Measurements from ENCODE around the gene JAG1.

Gene JAG1

DNA sequence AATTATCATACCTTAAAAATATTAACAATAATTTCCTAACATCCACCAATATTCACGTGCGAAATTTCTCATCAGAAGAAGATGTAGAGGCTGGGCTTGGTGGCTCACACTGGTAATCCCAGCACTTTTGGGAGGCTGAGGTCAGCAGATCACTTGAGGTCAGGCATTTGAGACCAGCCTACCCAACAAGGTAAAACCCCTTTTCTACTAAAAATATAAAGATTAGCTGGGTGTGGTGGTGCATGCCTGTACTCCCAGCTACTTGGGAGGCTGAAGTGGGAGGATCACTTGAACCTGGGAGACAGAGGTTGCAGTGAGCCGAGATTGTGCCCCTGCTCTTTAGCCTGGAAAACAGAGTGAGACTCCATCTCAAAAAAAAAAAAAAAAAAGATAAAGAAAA is 36.1 kb upstream of the JAG1 start:
- no peak for DNase-seq (ENCODE audit: low read depth)
- no peak overlapping the region for H3K4me3 ChIP-seq (ENCODE audit: control insufficient read depth, low read depth, low read length)
- TF ChIP-seq CTCF (conservative IDR thresholded peaks at IDR 0.05; ENCODE audit: control insufficient read depth, insufficient read depth, low read depth, low read length) = no peak

- no peak for TF ChIP-seq CTCF (conservative IDR thresholded peaks at IDR 0.05; ENCODE audit: control insufficient read depth, insufficient read depth, low read depth, low read length)
- no peak overlapping the region for H3K4me3 ChIP-seq (ENCODE audit: control insufficient read depth, low read depth, low read length)
- DNase-seq (ENCODE audit: low read depth) = peak; percentile 63
Measured at GRCh38 chr20:10708351-10709185, 34.8 kb upstream of the JAG1 start.

GRCh38 chr20:10707791-10708190 is 34.0 kb upstream of the JAG1 start:
- TF ChIP-seq CTCF (conservative IDR thresholded peaks at IDR 0.05; ENCODE audit: control insufficient read depth, insufficient read depth, low read depth, low read length) = no peak
- no peak overlapping the region for H3K4me3 ChIP-seq (ENCODE audit: control insufficient read depth, low read depth, low read length)
- DNase-seq (ENCODE audit: low read depth) = no peak

DNA sequence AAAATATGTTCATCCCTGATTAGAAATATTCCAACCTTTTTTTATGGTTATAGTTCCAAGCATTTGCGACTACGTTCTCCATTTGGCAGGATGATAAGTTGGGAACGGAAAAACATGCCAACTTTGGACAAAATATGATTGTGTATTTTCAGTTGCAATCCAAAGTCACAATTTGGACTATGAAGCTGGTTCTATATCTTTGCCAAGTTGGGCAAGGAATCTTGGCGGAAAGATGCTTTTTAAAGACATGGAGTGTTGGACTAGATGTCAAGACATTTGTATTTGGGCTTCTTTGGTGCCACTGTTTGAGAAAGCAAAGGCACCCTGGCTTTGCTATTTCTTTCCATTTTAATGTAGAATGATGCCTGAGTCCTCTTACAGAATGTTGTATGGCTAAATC is 33.3 kb upstream of the JAG1 start:
- no peak for TF ChIP-seq CTCF (conservative IDR thresholded peaks at IDR 0.05; ENCODE audit: control insufficient read depth, insufficient read depth, low read depth, low read length)

DNA sequence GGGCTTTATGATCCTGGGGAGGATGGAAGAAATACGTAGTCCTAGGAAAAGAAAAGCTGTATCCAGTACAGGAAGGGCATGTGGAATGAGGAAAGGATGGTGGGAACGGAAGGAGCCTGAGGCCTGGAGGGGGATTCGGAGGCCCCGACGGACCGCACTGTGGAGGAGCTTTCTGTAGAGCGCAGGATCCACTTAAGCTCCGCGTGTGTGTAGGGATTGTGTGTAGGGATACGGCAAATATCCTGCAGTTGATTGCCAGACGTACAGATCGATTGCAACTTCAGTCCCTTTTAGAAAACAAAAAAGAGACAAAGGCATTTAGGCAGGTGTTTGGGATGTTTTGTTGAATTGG is 32.6 kb upstream of the JAG1 start:
- H3K4me3 ChIP-seq (ENCODE audit: control insufficient read depth, low read depth, low read length) = no peak overlapping the region
- TF ChIP-seq CTCF (conservative IDR thresholded peaks at IDR 0.05; ENCODE audit: control insufficient read depth, insufficient read depth, low read depth, low read length) = no peak
- no peak for DNase-seq (ENCODE audit: low read depth)

More for the DNA sequence above, 33.3 kb upstream of the JAG1 start:
- H3K4me3 ChIP-seq (ENCODE audit: control insufficient read depth, low read depth, low read length) = no peak overlapping the region
- DNase-seq (ENCODE audit: low read depth) = no peak

DNA sequence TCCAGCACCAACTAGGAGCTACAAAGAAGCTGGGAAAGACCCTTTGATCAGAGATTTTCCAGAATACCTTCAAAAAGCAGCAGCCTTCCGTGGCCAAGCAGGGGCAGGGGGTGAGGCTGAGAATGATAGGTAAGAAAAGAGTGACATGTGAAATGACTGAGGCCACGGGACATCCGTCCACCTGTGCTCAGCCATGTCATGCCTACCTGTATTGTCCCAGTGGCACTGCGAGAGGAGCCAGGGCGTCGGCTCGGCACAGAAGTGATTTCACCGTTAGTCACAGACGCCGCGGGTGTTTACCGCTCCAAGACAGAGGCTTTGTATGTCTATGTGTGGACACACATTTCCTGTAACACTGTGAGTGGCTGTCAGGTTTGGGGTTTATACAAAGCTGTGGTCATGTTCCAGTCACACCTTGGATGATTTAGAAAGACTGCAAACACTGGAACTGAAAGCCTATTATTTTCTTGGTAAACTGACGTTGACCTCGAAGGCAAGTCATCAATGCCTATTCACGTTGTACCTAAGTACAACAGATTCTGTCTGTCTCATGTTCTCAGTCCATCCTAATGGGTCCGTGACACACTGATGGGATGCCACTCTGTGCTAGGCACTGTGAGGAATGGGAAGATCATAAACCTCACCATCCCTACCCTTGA is 32.1 kb upstream of the JAG1 start:
- no peak overlapping the region for H3K4me3 ChIP-seq (ENCODE audit: control insufficient read depth, low read depth, low read length)
- no peak for DNase-seq (ENCODE audit: low read depth)
- TF ChIP-seq CTCF (conservative IDR thresholded peaks at IDR 0.05; ENCODE audit: control insufficient read depth, insufficient read depth, low read depth, low read length) = no peak

All from fibroblast of mammary gland (primary cell).